CD14-positive monocyte (primary cell): Measurements from ENCODE around the gene CSNK2A3. TPM values are rescaled to one million over a fixed set of nuclear protein-coding genes. Genes with fewer than 3 reads are reported as not detected.

Experiments used
- DNase-seq, 3 donors: peaks; one replicate each; pipeline ENCODE4 v3.0.0-alpha.2; 2011 to 2022
- H2AFZ ChIP-seq: 2 replicates; pipeline ENCODE4 v1.6.0; 2012; ENCODE audit warnings: mild to moderate bottlenecking, low read depth, low read length, inconsistent platforms; ENCODE audit not compliant: insufficient read depth, poor library complexity, severe bottlenecking
- H3K27ac ChIP-seq, 2 donors: 1 replicate in 1 of 2; 2 replicates in 1 of 2; pipeline ENCODE4 v1.5.1; 2012 to 2013; ENCODE audit warnings: low read length in 2 of 2, control low read depth in 1 of 2, inconsistent platforms in 1 of 2, low read depth in 1 of 2, mild to moderate bottlenecking in 1 of 2
- H3K27me3 ChIP-seq, 2 donors: one replicate each; pipeline versions ENCODE4 v1.6.0 to v1.6.1; 2011 to 2013; ENCODE audit warnings: low read length in 2 of 2; ENCODE audit not compliant: control insufficient read depth in 2 of 2, insufficient read depth in 2 of 2
- H3K36me3 ChIP-seq, 2 donors: replicated peaks in 1 of 2; 1 replicate in 1 of 2; 2 replicates in 1 of 2; pipeline versions ENCODE4 v1.5.1 to v1.6.1; 2012 to 2013; ENCODE audit warnings: low read length in 2 of 2, control low read depth in 1 of 2, inconsistent platforms in 1 of 2, mild to moderate bottlenecking in 1 of 2; ENCODE audit not compliant: insufficient read depth in 2 of 2, control insufficient read depth in 1 of 2
- H3K4me1 ChIP-seq, 2 donors: 1 replicate in 1 of 2; 2 replicates in 1 of 2; pipeline versions ENCODE4 v1.5.1 to v1.6.1; 2012 to 2013; ENCODE audit warnings: low read length in 2 of 2, control low read depth in 1 of 2, inconsistent platforms in 1 of 2, mild to moderate bottlenecking in 1 of 2, moderate library complexity in 1 of 2; ENCODE audit not compliant: insufficient read depth in 2 of 2, control insufficient read depth in 1 of 2
- H3K4me2 ChIP-seq: replicated peaks from 2 replicates; pipeline ENCODE3; 2012; ENCODE audit warnings: low read length, moderate library complexity, mild to moderate bottlenecking; ENCODE audit not compliant: poor library complexity, severe bottlenecking; ENCODE audit errors: extremely low read depth
- H3K4me3 ChIP-seq, 3 experiments: fragments of 200-600 bp in 1 of 3; sonication (generic) in 1 of 3; replicated peaks in 1 of 3; 1 replicate in 2 of 3; 2 replicates in 1 of 3; pipeline ENCODE4 v1.5.1; 2011 to 2013; ENCODE audit warnings: low read length in 3 of 3, mild to moderate bottlenecking in 3 of 3, control low read depth in 2 of 3, low read depth in 2 of 3, inconsistent platforms in 1 of 3, moderate library complexity in 1 of 3
- H3K79me2 ChIP-seq: 2 replicates; pipeline ENCODE4 v1.6.0; 2012; ENCODE audit warnings: mild to moderate bottlenecking, control low read depth, inconsistent platforms, low read length, moderate library complexity; ENCODE audit not compliant: insufficient read depth
- H3K9ac ChIP-seq: 2 replicates; pipeline ENCODE4 v1.6.0; 2017; ENCODE audit warnings: low read length, mild to moderate bottlenecking; ENCODE audit not compliant: insufficient read depth, poor library complexity, severe bottlenecking
- H3K9me3 ChIP-seq, 2 donors: replicated peaks in 1 of 2; 1 replicate in 1 of 2; 2 replicates in 1 of 2; pipeline versions ENCODE4 v1.5.1 to v1.6.1; 2012 to 2013; ENCODE audit warnings: low read length in 2 of 2, control low read depth in 1 of 2; ENCODE audit not compliant: control insufficient read depth in 1 of 2, insufficient read depth in 1 of 2
- H4K20me1 ChIP-seq: 2 replicates; pipeline ENCODE4 v1.6.0; 2012; ENCODE audit warnings: mild to moderate bottlenecking, low read length, control low read depth, moderate library complexity; ENCODE audit not compliant: insufficient read depth
- H3K27ac Mint-ChIP-seq, 7 donors: one replicate each; pipeline ENCODE4 v1.8.0; 2020; ENCODE audit warnings: mild to moderate bottlenecking in 7 of 7, mixed read lengths in 7 of 7, moderate library complexity in 6 of 7, inconsistent platforms in 2 of 7
- H3K27me3 Mint-ChIP-seq, 3 donors: one replicate each; pipeline ENCODE4 v1.8.0; 2021 to 2022; ENCODE audit warnings: low read depth in 3 of 3, mild to moderate bottlenecking in 3 of 3, mixed read lengths in 3 of 3, moderate library complexity in 3 of 3, inconsistent platforms in 1 of 3
- H3K36me3 Mint-ChIP-seq, 2 donors: one replicate each; pipeline ENCODE4 v1.8.0; 2020; ENCODE audit warnings: mixed read lengths in 2 of 2, inconsistent platforms in 1 of 2, mild to moderate bottlenecking in 1 of 2
- H3K4me1 Mint-ChIP-seq: one replicate; pipeline ENCODE4 v1.8.0; 2020; ENCODE audit warnings: mild to moderate bottlenecking, mixed read lengths
- H3K4me3 Mint-ChIP-seq, 2 donors: one replicate each; pipeline ENCODE4 v1.8.0; 2020; ENCODE audit warnings: mild to moderate bottlenecking in 2 of 2, mixed read lengths in 2 of 2, moderate library complexity in 1 of 2
- H3K9me3 Mint-ChIP-seq, 7 donors: one replicate each; pipeline ENCODE4 v1.8.0; 2020 to 2022; ENCODE audit warnings: mixed read lengths in 7 of 7, mild to moderate bottlenecking in 6 of 7, moderate library complexity in 6 of 7, inconsistent platforms in 2 of 7
- WGBS: methylation state at CpG from one replicate; pipeline ENCODE4 v1.1.5; 2013; ENCODE audit warnings: missing lambda C conversion rate; ENCODE audit not compliant: insufficient coverage; 5-methylcytosine and 5-hydroxymethylcytosine counted together
- intact Hi-C, 2 donors: fragments of 100-400 bp; cut with micrococcal nuclease; formaldehyde crosslinking; loops; one replicate each; pipeline versions ENCODE4 v1.15.0 to v1.15.1; 2023
- polyA plus RNA-seq, 3 donors: library from polyadenylated mRNA; depleted of rRNA in 1 of 3; unstranded in 2 of 3; stranded (reverse) in 1 of 3; fragments of 300-500 nt in 2 of 3; fragments of >200 nt in 1 of 3; fragmentation: Illumina TruSeq in 2 of 3; gene quantifications; 1 replicate in 2 of 3; 2 replicates in 1 of 3; pipeline ENCODE4 v1.2.3, GENCODE V29; 2012 to 2021
- TF ChIP-seq, protein P1 (sequence below): fragments of 200-600 bp; IDR thresholded peaks from one replicate; pipeline ENCODE4 v1.8.0; 2022; ENCODE audit warnings: antibody characterized with exemption, mild to moderate bottlenecking

CSNK2A3 gene
- polyA plus RNA-seq, 3 donors, result 0.28 to 0.86 (median 0.75) TPM

GRCh38 chr11:11391169-11391568 is 38.1 kb upstream of the CSNK2A3 start:
- H3K9me3 Mint-ChIP-seq, result no peaks in the 10 kb centered on the region
- H3K4me1 Mint-ChIP-seq, result no peaks in the 10 kb centered on the region

GRCh38 chr11:11390068-11390771 is 37.2 kb upstream of the CSNK2A3 start:
- H3K27ac Mint-ChIP-seq, result no peak overlapping the region
- no peaks in the 10 kb centered on the region for H3K36me3 Mint-ChIP-seq
- no peak overlapping the region for H3K4me3 Mint-ChIP-seq
- DNase-seq, result no peak
- H3K4me1 Mint-ChIP-seq, result no peaks in the 10 kb centered on the region
- Histone ChIP-seq H3K79me2 (no peaks in the 10 kb centered on the region), H3K9me3 (no peaks in the 10 kb centered on the region), H3K4me3 (no peak overlapping the region), H2AFZ (no peak overlapping the region), H4K20me1 (no peaks in the 10 kb centered on the region), H3K27ac (no peak overlapping the region), H3K9ac (no peak overlapping the region), H3K4me2 (no peak overlapping the region), H3K4me1 (no peaks in the 10 kb centered on the region), H3K27me3 (no peaks in the 10 kb centered on the region), H3K36me3 (no peaks in the 10 kb centered on the region)
- WGBS, result 93% methylated on average over 2 of the region's 5 CpGs
- H3K27me3 Mint-ChIP-seq, result peaks cover 7 to 20% (median 17%) of the 10 kb centered on the region in 3 donors
- intact Hi-C loops, result no loop called here
- TF ChIP-seq, protein P1, sequence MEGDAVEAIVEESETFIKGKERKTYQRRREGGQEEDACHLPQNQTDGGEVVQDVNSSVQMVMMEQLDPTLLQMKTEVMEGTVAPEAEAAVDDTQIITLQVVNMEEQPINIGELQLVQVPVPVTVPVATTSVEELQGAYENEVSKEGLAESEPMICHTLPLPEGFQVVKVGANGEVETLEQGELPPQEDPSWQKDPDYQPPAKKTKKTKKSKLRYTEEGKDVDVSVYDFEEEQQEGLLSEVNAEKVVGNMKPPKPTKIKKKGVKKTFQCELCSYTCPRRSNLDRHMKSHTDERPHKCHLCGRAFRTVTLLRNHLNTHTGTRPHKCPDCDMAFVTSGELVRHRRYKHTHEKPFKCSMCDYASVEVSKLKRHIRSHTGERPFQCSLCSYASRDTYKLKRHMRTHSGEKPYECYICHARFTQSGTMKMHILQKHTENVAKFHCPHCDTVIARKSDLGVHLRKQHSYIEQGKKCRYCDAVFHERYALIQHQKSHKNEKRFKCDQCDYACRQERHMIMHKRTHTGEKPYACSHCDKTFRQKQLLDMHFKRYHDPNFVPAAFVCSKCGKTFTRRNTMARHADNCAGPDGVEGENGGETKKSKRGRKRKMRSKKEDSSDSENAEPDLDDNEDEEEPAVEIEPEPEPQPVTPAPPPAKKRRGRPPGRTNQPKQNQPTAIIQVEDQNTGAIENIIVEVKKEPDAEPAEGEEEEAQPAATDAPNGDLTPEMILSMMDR, result no peak
- peaks cover 0 to under 1% (median 0%) of the 10 kb centered on the region in 7 donors for H3K9me3 Mint-ChIP-seq

More at GRCh38 chr11:11391169-11391568, 38.1 kb upstream of the CSNK2A3 start:
- no peaks in the 10 kb centered on the region for H4K20me1 ChIP-seq
- Mint-ChIP-seq H3K27me3 (peaks cover 9 to 22% (median 19%) of the 10 kb centered on the region in 3 donors), H3K4me3 (no peak overlapping the region), H3K27ac (no peak overlapping the region), H3K36me3 (no peaks in the 10 kb centered on the region)
- TF ChIP-seq, protein P1, result no peak
- H3K79me2 ChIP-seq, result no peaks in the 10 kb centered on the region
- no peak overlapping the region for H3K4me3 ChIP-seq
- DNase-seq, result no peak
- H3K9ac ChIP-seq, result no peak overlapping the region
- H2AFZ ChIP-seq, result no peak overlapping the region
- H3K27ac ChIP-seq, result no peak overlapping the region
- H3K4me2 ChIP-seq, result no peak overlapping the region
- H3K36me3 ChIP-seq, result no peaks in the 10 kb centered on the region
- H3K27me3 ChIP-seq, result no peaks in the 10 kb centered on the region
- H3K4me1 ChIP-seq, result no peaks in the 10 kb centered on the region
- intact Hi-C loops, result no loop called here
- no peaks in the 10 kb centered on the region for H3K9me3 ChIP-seq
